Panc1 (cell line): ENCODE data around the gene TLCD1. TPM values are rescaled to one million over a fixed set of nuclear protein-coding genes. Genes with fewer than 3 reads are reported as not detected.

Experiments
- ATAC-seq: fragments of 200-7000 bp; cut with Tn5 transposase; 2 replicates; pipeline ENCODE4 v1.9.1; 2020; ENCODE audit warnings: mild to moderate bottlenecking, moderate library complexity
- BruUV-seq: library from RNA; stranded (reverse); fragments of 400-500 nt; replicated peaks from 2 replicates; lab custom pipeline; 2021; lab: Mats Ljungman, UMichigan
- CTCF ChIA-PET: fragments of 300-600 bp; sonication (Branson Sonifier 250); formaldehyde crosslinking; loops from one replicate; lab custom pipeline; 2022; ENCODE audit warnings: antibody characterized with exemption; lab: Charles Lee
- POLR2A ChIA-PET: fragments of 300-600 bp; sonication (Branson Sonifier 250); formaldehyde crosslinking; loops from one replicate; lab custom pipeline; 2022; ENCODE audit warnings: antibody characterized with exemption; lab: Charles Lee
- DNase-seq: peaks from one replicate; pipeline ENCODE4 v3.0.0-alpha.2; 2010; ENCODE audit warnings: low read depth, low spot score
- H3K27ac ChIP-seq: 2 replicates; pipeline ENCODE4 v1.5.1; 2011; ENCODE audit warnings: mild to moderate bottlenecking, low read length, inconsistent platforms
- H3K27me3 ChIP-seq: fragments of 200-500 bp; sonication (Bioruptor generic); 2 replicates; pipeline ENCODE4 v1.6.0; 2014; ENCODE audit warnings: low read length, inconsistent platforms; ENCODE audit not compliant: control insufficient read depth, insufficient read depth
- H3K36me3 ChIP-seq: fragments of 200-500 bp; sonication (Bioruptor generic); 2 replicates; pipeline ENCODE4 v1.5.1; 2014; ENCODE audit warnings: inconsistent platforms, mild to moderate bottlenecking, low read length, moderate library complexity; ENCODE audit not compliant: control insufficient read depth, insufficient read depth
- H3K4me1 ChIP-seq: 2 replicates; pipeline ENCODE4 v1.5.1; 2011; ENCODE audit warnings: inconsistent platforms, mild to moderate bottlenecking, low read length, moderate library complexity; ENCODE audit not compliant: control insufficient read depth, insufficient read depth
- H3K4me3 ChIP-seq, 2 experiments: 2 replicates each; pipeline ENCODE4 v1.5.1; 2011 to 2012; ENCODE audit warnings: low read depth in 2 of 2, low read length in 2 of 2, mild to moderate bottlenecking in 2 of 2, inconsistent platforms in 1 of 2, moderate library complexity in 1 of 2
- H3K9me3 ChIP-seq: fragments of 200-500 bp; sonication (Bioruptor generic); 2 replicates; pipeline ENCODE4 v1.5.1; 2014; ENCODE audit warnings: low read depth, mild to moderate bottlenecking, inconsistent platforms, low read length, moderate library complexity; ENCODE audit not compliant: control insufficient read depth, insufficient read depth
- POLR2AphosphoS5 ChIP-seq: IDR thresholded peaks from 2 replicates; pipeline ENCODE4 v1.6.1; 2012; ENCODE audit warnings: mild to moderate bottlenecking, low read depth, low read length, moderate library complexity
- SIN3A ChIP-seq: IDR thresholded peaks from 2 replicates; pipeline ENCODE4 v1.6.1; 2012; ENCODE audit warnings: low read depth, mild to moderate bottlenecking, low read length, moderate library complexity, borderline replicate concordance; ENCODE audit not compliant: insufficient read depth
- TCF7L2 ChIP-seq: IDR thresholded peaks from 2 replicates; pipeline ENCODE4 v1.6.1; 2011; ENCODE audit warnings: mild to moderate bottlenecking, low read depth, low read length, inconsistent platforms
- in situ Hi-C: cut with HindIII; loops from 2 replicates; pipeline ENCODE4 v1.10.0; 2016; ENCODE audit warnings: low sequenced_read_pairs, low pct_unique_long_range_greater_than_20kb
- intact Hi-C: fragments of 100-400 bp; cut with micrococcal nuclease; formaldehyde crosslinking; loops from one replicate; pipeline ENCODE4 v1.10.0; 2022; ENCODE audit not compliant: unreplicated experiment
- total RNA-seq: library from RNA; stranded (reverse); gene quantifications from one replicate; pipeline ENCODE4 v1.2.1, GENCODE V29; 2021; ENCODE audit not compliant: unreplicated experiment
- TF ChIP-seq, protein P1 (sequence below), 2 experiments: IDR thresholded peaks; 2 replicates each; pipeline ENCODE4 v1.6.1; 2011 to 2012; ENCODE audit warnings: low read depth in 2 of 2, control low read depth in 1 of 2, low read length in 1 of 2, mild to moderate bottlenecking in 1 of 2, moderate library complexity in 1 of 2; ENCODE audit not compliant: insufficient read depth in 1 of 2
- TF ChIP-seq, protein P2 (sequence below): fragments of 450-650 bp; IDR thresholded peaks from 2 replicates; pipeline ENCODE4 v1.5.1; 2017; ENCODE audit warnings: mild to moderate bottlenecking

Gene TLCD1
- total RNA-seq, 1 experiment from 2014 or later: 55.7 TPM

DNA sequence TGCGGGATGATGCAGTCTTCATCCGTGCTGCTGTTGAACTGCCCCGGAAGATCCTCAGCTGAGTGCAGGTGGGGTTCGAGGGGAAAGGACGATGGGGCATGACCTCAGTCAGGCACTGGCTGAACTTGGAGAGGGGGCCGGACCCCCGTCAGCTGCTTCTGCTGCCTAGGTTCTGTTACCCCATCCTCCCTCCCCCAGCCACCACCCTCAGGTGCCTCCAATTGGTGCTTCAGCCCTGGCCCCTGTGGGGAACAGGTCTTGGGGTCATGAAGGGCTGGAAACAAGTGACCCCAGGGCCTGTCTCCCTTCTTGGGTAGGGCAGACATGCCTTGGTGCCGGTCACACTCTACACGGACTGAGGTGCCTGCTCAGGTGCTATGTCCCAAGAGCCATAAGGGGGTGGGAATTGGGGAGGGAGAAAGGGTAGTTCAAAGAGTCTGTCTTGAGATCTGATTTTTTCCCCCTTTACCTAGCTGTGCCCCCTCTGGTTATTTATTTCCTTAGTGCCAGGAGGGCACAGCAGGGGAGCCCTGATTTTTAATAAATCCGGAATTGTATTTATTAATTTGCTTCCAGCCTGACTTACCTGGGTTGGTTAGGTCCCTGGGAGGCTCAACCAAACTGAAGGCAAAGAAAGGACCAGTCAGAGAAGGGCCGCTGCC, 23.6 kb upstream of the TLCD1 start:
- no TSS peak for BruUV-seq
- in situ Hi-C loops (no loop called here), intact Hi-C loops (loop anchor here (1.0 kb wide), 1 partner anchor 22 kb away; no protein-coding TSS in a partner anchor)
- no peaks in the 10 kb centered on the region; the same call in none of the 2 replicates for H3K36me3 ChIP-seq
- TF ChIP-seq, protein P1, sequence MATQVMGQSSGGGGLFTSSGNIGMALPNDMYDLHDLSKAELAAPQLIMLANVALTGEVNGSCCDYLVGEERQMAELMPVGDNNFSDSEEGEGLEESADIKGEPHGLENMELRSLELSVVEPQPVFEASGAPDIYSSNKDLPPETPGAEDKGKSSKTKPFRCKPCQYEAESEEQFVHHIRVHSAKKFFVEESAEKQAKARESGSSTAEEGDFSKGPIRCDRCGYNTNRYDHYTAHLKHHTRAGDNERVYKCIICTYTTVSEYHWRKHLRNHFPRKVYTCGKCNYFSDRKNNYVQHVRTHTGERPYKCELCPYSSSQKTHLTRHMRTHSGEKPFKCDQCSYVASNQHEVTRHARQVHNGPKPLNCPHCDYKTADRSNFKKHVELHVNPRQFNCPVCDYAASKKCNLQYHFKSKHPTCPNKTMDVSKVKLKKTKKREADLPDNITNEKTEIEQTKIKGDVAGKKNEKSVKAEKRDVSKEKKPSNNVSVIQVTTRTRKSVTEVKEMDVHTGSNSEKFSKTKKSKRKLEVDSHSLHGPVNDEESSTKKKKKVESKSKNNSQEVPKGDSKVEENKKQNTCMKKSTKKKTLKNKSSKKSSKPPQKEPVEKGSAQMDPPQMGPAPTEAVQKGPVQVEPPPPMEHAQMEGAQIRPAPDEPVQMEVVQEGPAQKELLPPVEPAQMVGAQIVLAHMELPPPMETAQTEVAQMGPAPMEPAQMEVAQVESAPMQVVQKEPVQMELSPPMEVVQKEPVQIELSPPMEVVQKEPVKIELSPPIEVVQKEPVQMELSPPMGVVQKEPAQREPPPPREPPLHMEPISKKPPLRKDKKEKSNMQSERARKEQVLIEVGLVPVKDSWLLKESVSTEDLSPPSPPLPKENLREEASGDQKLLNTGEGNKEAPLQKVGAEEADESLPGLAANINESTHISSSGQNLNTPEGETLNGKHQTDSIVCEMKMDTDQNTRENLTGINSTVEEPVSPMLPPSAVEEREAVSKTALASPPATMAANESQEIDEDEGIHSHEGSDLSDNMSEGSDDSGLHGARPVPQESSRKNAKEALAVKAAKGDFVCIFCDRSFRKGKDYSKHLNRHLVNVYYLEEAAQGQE (IDR thresholded peaks at IDR 0.05; ENCODE audit: insufficient read depth in 1 of 2, low read depth in 2 of 2, low read length in 1 of 2): no peak
- TF ChIP-seq SIN3A: no peak
- TF ChIP-seq, protein P2, sequence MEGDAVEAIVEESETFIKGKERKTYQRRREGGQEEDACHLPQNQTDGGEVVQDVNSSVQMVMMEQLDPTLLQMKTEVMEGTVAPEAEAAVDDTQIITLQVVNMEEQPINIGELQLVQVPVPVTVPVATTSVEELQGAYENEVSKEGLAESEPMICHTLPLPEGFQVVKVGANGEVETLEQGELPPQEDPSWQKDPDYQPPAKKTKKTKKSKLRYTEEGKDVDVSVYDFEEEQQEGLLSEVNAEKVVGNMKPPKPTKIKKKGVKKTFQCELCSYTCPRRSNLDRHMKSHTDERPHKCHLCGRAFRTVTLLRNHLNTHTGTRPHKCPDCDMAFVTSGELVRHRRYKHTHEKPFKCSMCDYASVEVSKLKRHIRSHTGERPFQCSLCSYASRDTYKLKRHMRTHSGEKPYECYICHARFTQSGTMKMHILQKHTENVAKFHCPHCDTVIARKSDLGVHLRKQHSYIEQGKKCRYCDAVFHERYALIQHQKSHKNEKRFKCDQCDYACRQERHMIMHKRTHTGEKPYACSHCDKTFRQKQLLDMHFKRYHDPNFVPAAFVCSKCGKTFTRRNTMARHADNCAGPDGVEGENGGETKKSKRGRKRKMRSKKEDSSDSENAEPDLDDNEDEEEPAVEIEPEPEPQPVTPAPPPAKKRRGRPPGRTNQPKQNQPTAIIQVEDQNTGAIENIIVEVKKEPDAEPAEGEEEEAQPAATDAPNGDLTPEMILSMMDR: no peak; the same call in 1 of the 2 replicates
- H3K9me3 ChIP-seq: no peaks in the 10 kb centered on the region
- peaks cover 52% of the 10 kb centered on the region for H3K4me1 ChIP-seq
- ChIA-PET POLR2A (interaction anchor here (0.6 to 4.5 kb wide), 3 partner anchors 23 to 150 kb away, joined by 3 to 25 read pairs (median 7); partner anchors contain the start of gene TLCD1), CTCF (interaction anchor here (0.6 to 8.4 kb wide), 4 partner anchors 14 to 144 kb away, joined by 3 to 123 read pairs (median 4); partner anchors contain the start of genes NEK8 and TLCD1)
- ATAC-seq (peak; percentile 9), DNase-seq (no peak)
- peak overlapping the region; percentile 99 for H3K27ac ChIP-seq
- no peak overlapping the region for H3K4me3 ChIP-seq
- H3K27me3 ChIP-seq: no peaks in the 10 kb centered on the region

DNA sequence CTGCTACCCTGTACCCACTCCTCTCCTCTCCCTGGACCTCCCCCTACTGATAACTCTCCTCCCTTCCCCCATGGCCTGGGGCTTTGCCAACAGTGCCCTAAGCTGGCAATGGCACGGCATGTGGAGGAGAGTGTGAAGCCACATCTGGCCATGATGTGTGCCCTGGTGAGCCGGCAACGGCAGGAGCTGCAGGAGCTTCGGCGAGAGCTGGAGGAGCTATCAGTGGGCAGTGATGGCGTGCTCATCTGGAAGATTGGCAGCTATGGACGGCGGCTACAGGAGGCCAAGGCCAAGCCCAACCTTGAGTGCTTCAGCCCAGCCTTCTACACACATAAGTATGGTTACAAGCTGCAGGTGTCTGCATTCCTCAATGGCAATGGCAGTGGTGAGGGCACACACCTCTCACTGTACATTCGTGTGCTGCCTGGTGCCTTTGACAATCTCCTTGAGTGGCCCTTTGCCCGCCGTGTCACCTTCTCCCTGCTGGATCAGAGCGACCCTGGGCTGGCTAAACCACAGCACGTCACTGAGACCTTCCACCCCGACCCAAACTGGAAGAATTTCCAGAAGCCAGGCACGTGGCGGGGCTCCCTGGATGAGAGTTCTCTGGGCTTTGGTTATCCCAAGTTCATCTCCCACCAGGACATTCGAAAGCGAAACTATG, 23.0 kb upstream of the TLCD1 start:
- in situ Hi-C loops (no loop called here), intact Hi-C loops (no loop called here)
- 0 out of 2 replicates have a peak, but pooled peaks have one; percentile 2 for ATAC-seq
- no peak for DNase-seq
- H3K27ac ChIP-seq: peak overlapping the region; percentile 99
- H3K36me3 ChIP-seq: no peaks in the 10 kb centered on the region; the same call in none of the 2 replicates
- TF ChIP-seq, protein P1 (IDR thresholded peaks at IDR 0.05; ENCODE audit: insufficient read depth in 1 of 2, low read depth in 2 of 2, low read length in 1 of 2): no peak
- TF ChIP-seq, protein P2: no peak
- TF ChIP-seq POLR2AphosphoS5: no peak; the same call in 1 of the 2 replicates
- TF ChIP-seq SIN3A: no peak
- TF ChIP-seq TCF7L2: no peak
- H3K4me1 ChIP-seq: peaks cover 52% of the 10 kb centered on the region
- BruUV-seq: no TSS peak
- no peaks in the 10 kb centered on the region for H3K9me3 ChIP-seq
- no peaks in the 10 kb centered on the region for H3K27me3 ChIP-seq
- no peak overlapping the region for H3K4me3 ChIP-seq
- POLR2A ChIA-PET: interaction anchor here (0.6 to 4.5 kb wide), 3 partner anchors 17 to 150 kb away, joined by 4 to 25 read pairs (median 7); partner anchors contain the start of gene TLCD1
- CTCF ChIA-PET: interaction anchor here (0.9 to 8.4 kb wide), 3 partner anchors 14 to 145 kb away, joined by 4 to 123 read pairs (median 4); partner anchors contain the start of genes NEK8 and TLCD1
